Tibial nerve (tissue), 4 donors: Measurements from ENCODE around the gene ASGR2.
"Not testable (repeated sequence)": the region's sequence is repeated elsewhere in the genome, so short reads cannot be mapped to it uniquely, and the experiment has no call there.

Experiments
- EP300 ChIP-seq, 2 donors: sonication (generic); formaldehyde crosslinking; IDR thresholded peaks; one replicate each; pipeline ENCODE4 v1.6.1; 2017; ENCODE audit warnings: antibody characterized with exemption in 2 of 2, mild to moderate bottlenecking in 1 of 2
- POLR2A ChIP-seq, 2 donors: fragments of 450-650 bp; IDR thresholded peaks; one replicate each; pipeline ENCODE4 v1.6.1; 2017; ENCODE audit warnings: antibody characterized with exemption in 2 of 2, mild to moderate bottlenecking in 2 of 2, moderate library complexity in 2 of 2
- TF ChIP-seq, protein P1 (sequence below), 5 experiments: fragments of 200-600 bp in 3 of 5; fragments of 450-650 bp in 2 of 5; sonication (generic) in 3 of 5; IDR thresholded peaks; one replicate each; pipeline ENCODE4 v1.5.1; 2016 to 2019; ENCODE audit warnings: antibody characterized with exemption in 5 of 5, mild to moderate bottlenecking in 3 of 5, moderate library complexity in 2 of 5

DNA sequence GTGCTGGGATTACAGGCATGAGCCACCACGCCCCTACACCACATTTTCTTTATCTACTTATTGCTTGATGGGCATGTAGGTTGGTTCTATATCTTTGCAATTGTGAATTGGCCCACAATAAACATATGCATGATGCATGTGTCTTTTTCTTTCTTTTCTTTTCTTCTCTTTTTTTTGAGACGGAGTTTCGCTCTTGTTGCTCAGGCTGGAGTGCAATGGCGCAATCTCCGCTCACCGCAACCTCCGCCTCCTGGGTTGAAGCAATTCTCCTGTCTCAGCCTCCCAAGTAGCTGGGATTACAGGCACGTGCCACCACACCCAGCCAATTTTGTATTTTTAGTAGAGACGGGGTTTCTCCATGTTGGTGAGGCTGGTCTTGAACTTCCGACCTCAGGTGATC is 43.8 kb upstream of the ASGR2 start:
- TF ChIP-seq, protein P1, sequence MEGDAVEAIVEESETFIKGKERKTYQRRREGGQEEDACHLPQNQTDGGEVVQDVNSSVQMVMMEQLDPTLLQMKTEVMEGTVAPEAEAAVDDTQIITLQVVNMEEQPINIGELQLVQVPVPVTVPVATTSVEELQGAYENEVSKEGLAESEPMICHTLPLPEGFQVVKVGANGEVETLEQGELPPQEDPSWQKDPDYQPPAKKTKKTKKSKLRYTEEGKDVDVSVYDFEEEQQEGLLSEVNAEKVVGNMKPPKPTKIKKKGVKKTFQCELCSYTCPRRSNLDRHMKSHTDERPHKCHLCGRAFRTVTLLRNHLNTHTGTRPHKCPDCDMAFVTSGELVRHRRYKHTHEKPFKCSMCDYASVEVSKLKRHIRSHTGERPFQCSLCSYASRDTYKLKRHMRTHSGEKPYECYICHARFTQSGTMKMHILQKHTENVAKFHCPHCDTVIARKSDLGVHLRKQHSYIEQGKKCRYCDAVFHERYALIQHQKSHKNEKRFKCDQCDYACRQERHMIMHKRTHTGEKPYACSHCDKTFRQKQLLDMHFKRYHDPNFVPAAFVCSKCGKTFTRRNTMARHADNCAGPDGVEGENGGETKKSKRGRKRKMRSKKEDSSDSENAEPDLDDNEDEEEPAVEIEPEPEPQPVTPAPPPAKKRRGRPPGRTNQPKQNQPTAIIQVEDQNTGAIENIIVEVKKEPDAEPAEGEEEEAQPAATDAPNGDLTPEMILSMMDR (IDR thresholded peaks at IDR 0.05), result not testable (repeated sequence)
- TF ChIP-seq EP300, POLR2A (IDR thresholded peaks at IDR 0.05): not testable (repeated sequence)
